GM21423 (cell line): ENCODE results near the gene PIGN.

ENCODE experiments used
- ATAC-seq: cut with Tn5 transposase; IDR thresholded peaks from one replicate; pipeline ENCODE4 v1.9.1; 2021; ENCODE audit warnings: mild to moderate bottlenecking, moderate library complexity; ENCODE audit not compliant: unreplicated experiment

The PIGN gene

DNA sequence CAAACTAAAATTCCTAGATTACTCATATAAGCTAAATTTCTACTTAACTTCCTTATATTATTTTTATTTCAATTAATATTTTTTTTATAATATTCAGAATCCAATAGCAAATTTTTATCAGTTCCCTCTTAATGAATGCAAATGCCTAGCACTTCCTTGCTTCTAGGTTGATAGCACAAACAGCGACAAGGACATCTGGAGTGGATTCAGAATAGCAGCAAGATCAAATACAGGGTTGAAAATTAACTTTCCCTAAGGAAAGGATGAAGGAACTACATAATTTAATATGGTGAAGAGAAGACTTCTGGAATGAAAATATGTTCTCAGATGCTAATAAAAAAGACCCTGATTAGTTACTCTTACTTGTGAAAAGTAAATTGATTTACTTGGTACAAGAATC, 64.5 kb downstream of the PIGN start:
- no peak for ATAC-seq

DNA sequence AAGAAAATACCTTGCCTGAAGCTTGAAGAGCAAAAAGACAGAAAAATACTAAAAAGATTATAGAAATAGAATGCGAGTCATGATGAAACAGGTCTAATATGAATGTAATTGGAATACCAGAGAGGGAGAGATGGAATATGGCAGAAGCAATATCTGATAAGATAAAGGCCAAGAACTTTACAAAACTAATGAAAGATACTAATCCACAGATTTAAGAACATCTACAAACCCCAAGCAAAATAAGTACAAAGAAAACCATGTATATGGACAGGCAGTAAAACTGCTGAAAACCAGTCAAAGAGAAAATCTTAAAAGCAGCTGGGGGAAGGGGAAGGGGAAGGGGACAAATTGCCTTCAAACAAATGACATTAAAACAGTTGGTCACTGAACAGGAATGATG, 67.0 kb downstream of the PIGN start:
- no peak for ATAC-seq

DNA sequence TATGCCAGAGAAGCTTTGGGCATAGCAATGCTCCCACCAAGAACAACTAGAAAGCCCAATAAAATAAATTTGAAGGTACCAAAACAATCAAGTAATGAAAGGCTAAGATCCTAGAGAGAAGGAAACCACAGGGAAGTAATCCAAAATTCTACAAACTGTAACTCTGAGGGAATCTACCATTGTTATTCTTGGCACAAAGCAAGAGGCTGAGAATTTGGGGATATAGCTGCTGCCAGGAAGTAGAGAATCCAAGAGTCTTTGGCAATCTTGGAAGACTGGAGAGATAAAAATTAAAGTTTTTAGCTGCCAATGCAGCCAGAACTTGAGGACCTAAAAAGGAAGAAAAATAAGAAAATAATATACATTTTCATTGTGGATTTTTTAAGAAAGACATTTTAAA, 68.5 kb downstream of the PIGN start:
- ATAC-seq, result no peak

DNA sequence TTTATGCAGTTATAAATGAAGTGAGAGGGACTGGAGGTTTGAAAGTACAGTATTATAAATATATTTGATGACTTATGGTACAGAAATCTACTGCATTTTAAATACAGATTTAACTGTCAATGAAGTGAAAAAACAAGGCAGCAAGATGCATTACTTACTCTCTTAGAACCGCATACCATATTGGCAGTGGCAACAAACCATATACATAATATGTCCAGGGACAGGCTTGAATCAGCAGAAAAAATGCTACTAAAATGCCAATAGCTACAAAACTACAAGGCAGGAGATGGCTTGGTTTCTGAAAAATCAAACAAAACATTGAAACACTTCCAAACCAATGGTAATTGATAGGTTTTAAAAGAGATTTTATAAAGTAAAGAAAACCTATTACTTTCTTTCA, 77.2 kb downstream of the PIGN start:
- ATAC-seq, result no peak

DNA sequence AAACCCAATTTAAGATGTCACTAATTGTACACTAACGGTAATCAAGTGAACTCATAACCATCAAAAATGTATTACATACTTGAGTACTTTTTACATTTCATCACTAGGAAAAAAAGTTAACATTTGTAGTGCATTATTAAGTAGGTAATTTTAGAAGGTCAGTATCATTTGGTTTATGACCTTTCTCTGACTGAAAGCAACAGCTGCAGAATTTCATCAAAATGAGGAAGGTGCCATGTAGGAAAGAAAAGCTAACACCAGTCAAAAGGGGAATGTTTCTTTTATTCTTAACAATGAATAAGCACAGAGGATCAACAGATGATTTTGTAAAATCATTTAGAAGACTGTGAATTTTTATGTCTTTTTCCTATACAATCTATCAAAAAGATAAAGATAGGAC, 79.0 kb downstream of the PIGN start:
- ATAC-seq, result no peak

DNA sequence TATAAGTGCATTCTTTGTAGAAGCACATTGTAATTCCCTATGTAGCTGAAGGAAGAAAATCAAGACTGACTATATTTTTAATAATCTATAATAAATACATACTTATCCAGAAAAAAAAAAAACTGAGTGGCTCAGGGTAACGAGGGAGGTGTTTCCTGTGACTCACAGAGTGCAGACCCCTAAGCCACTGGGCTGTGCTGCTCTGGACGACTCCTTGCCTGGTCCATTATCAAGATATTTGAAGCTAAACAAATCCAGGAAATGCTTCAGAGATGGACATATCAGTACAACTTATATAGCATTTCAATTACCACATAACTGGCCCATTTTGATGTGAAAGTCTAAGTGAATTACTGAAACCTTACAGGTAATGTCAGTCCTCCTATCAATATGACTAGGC, 80.6 kb downstream of the PIGN start:
- ATAC-seq, result no peak

DNA sequence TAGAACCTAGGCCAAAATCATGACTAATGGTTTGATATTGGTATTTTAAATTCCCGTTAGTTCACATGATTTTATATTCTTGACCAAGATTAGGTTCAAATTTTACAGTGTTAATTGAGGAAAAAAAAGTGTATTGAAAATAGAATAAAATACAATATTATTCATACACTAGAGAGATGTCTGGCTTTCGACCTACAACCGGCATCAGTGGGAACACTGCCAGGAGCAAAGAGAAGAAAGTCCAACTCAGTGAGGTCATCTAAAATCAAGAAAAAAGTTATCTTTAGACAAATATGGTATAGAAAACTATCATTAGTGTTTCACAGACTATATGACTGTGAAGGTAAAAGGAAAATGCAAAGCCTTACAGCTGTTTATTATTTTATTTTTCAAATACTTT, 81.5 kb downstream of the PIGN start:
- no peak for ATAC-seq

DNA sequence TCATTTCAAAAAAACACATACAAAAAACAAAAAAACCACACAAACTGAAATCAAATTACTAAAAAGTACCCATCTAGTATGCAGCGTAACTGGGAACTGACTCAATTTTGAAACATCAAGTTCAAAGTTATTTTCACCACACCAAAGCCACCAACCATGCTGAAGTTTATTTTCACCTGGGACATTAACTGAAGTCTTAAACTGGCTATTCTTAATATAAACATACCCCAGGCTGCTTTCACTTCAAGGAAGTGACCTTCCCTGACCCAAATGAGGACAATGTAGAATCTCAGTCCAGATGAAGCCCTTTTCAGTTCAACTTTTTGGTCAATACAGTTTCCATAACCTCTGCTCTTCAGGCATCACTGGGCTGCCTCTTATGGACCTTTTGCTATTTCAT, 84.6 kb downstream of the PIGN start:
- ATAC-seq, result peak; percentile 65

DNA sequence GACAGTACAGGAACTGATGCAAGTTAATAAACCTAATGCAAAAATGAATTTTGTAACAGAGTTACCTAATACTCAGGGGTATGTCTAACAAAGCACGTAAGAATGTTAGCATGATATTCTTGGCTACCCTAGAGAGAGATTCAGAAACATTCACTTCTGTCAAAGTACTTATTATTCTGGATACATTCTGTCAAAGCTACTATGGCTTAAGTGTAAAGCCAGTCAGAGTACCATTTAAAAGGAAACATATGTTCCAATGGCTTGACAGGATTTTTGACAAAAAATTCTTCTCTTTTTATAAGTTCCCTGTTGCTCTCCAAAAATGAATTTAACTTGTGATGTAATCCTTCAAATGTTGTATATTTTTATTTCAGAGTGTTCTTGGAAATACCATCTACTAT, 85.5 kb downstream of the PIGN start:
- no peak for ATAC-seq

DNA sequence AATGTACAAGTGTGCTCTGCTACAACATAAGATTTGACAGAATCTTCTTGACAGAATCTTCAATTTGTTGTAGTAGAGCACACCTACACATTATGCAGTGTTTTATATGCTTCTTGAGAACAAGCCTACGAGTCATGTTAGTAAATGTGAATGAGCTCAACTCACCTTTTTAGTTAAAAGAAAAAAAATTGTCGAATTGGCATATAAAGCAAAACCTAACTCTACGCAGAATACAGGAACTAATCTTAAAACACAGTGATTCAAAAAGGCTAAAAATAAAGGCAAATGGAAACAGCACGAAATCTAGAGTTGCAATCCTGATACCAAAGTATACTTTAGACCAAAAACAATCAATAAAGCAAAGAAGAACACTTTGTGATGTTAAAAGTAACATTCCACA, 87.9 kb downstream of the PIGN start:
- no peak for ATAC-seq

DNA sequence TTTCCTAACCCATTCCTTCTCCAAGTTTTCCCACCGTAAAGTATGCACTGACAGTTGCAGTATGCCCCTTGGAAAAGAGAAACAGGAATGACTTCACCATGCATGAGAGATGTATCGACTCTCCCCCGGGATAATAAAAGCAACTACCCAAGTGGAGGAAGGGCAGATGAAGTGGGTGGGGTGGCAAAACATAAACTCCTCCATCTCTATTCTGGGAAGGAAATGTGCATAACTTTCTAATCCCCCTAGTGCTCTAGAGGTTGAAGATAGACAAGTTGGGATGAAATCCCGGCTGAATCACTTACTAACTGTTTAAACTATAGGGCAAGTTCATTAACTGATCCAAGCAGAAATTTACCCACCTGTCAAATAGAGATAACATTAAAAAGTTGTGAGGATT, 89.2 kb downstream of the PIGN start:
- ATAC-seq, result no peak

DNA sequence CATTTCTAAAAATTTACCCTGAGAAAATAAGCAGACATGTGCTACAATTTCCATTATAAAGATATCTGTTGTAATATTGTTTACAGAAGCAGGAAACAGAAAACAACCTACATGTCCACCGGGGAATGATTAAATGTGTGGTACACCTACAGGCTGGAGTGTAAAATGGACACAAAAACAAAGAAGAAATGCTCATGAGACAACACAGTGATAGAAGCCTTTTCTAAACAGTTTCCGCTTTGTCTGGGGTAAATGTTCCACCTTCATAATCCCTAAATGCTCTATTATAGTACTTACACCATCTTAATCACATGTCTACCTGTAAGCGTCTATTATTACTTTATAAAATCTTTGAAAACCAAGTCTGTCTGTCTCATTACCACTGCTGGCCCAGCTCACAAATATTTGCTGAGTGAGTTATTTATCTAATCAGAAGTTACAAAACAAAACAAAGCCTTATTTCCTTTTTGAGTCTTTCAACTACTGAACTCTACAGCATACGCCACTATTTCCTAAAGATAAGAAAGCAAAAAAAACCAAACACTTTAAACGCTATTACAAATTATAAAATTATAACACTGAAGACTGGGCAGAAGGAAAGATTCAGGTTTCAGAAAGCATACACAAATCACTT, 95.3 kb downstream of the PIGN start:
- no peak for ATAC-seq

DNA sequence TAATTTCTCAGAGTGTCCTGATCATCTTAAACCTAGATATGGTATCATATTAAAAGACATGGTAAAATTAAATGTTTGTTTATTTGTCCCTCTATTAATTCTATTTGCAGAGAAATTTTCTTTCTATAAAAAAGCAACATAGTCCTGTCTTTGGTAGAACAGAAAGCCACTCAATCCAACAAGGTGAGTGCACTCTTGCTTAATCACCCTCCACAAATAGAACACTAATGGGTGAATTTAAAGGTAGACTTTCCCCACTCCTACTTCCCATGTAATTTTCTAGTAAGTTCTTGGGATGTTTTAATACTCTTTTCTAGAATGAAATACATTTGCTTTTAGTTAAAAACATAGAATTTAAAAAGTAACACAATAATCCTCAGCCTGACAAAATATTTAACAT, 97.7 kb downstream of the PIGN start:
- no peak for ATAC-seq

DNA sequence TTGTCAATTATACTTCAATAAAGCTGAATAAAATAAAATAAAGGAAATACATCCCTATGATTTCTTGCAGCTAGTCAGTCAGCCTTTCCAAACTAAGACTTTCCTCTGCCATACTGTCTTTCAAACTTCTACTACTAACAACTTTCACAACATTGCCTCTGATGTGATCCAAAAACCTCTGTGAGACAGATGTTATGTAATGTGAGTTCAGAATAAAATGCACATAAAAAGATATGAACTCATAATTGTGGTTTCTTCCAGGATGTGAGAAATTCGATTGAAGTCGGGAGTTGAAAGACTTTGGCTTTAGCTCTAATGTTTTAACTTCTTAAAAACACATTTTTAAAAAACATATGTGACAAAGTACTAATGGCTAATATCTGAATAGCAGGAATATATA, 98.7 kb downstream of the PIGN start:
- no peak for ATAC-seq

DNA sequence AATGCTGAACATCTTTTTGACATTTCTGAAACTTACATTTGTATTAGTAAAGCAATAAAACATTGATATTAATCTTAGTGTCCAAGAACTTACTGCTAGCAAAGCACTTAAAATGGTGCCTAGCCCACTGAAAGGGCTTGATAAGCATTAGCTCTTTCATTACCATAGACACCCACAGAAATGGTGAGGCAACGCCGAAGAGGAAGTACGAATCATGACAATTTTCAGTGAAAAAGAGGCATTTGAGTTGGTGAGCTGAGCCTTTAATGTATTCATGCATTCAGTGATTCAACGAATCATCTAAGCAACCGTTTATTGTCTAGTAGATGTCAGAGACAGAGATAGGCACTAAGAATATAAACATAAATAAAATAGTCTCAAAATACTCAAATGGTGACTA, 101.1 kb downstream of the PIGN start:
- no peak for ATAC-seq

DNA sequence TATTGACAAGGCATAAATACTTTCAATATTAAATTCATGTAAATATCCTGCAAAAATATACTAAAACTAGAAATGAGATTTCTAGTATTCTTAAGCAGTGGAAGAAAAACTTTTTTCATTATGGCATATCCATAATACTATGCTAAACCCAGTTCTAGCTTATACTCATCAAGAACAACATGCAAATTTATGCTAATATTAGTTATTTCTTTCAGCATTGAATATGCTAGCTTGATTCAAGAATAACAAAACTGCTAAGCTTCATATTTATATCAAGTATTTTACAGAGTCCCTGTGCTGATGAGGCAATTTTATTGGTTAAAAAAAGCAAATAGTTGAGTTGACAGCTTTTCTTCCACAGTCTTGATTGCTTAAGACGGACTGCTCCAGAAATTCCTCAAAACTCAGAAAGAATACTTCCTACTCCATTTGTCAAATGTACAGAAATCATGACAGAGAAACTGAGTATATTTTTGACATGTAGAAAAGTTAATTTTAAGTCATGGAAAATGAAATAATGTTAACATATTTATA, 105.0 kb downstream of the PIGN start:
- ATAC-seq, result no peak

DNA sequence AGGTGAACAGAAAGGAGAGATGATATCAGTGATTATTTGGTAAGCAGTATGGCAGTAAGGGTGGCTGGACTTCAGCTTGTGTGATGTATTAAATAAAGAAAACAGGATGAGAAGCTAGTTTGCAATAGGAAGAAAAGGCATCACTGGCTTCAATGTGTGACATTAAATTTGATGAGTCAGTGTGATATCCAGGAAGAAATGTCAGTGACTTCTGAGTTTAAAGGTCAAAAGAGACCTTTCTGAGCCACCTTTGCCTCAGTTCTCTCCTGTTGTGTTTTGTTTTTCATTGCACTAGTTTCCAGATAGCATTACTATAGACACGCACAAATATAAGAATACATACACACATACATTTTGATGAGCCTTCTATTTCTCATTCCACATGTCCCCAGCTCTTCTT, 105.6 kb downstream of the PIGN start:
- ATAC-seq, result no peak

DNA sequence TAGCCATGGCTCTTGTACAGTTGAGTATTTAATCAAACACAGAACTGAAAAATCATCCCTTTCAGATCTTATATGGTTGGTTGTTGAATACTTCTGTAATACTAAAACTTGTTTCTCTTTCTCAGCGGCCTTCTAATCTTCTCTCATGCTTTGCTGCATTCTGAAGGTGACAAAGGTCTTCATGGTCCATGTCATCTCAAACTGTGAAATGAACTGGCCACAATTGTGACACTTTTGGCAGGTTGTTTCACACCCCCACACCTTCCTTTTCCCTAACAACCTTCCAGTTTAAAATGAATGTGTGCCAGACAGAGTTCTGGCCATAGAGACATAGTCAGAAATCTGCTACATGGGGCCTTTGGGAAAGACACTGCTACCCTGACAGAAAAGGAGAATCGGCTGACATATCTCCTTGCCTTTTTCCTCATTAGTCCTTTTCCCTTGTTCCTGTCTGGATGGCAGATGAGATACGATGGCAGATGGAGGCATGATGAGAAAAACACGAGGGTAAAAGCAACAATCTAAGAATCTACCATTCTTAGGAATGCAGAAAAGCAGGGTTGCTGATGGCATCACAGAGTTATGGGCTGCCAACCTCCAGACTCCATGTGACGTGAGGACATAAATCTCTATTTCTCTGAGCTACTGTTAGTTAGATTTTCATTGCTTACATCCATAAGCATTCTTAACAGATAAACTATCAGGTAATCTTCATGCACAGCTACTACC, 106.5 kb downstream of the PIGN start:
- ATAC-seq, result no peak

DNA sequence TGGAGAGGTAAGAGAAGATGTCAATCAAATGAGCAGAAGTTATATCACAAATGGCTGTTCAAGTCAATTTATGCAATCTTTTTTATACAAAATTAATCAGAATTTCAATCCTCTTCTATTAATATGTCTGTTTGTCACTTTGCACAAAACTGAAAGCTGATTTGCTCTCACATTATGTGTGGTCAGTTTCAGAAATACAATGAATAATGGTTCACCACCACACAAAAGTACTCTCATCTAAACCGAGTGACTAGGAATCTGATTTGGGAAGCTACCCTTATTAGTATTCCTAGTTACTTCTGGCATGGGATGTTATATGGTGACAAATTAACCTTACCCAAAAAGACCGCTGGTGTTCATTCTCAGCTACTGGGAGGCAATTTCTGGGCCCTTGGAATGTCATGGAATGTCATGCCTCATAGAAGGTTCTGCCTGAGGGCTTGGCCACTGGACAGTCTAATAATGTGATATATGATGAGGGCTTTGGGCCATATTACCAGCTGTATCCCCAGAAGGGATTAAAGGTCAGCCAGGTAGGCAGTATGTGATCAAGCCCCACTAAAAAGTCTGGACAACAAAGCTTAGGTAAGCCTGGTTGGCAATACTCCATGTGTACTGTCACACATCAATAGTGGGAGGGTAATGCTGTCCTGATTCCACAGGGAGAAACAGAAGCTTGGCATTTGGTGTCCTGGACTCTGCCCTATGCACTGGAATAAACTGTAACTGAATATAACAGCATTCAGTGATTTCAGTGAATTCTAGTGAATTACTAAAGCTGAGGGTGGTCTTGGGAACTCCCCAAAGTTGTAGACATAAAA, 113.2 kb downstream of the PIGN start:
- no peak for ATAC-seq

DNA sequence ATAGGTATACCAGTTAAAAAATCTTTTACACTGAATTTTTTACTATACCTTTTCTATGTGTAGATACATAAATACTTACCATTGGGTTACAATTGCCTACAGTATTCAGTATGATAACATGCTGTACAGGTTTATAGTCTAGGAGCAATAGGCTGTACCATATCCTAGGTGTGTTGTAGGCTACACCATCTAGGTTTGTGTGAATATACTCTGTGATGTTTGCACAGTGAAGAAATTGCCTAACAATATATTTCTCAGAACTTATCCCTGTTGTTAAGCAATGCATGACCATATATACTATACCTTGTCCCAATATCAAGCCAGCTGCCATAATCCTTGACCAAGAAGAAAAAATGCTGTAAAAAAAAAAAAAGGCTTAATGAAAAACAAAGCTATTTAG, 114.5 kb downstream of the PIGN start:
- ATAC-seq, result no peak

DNA sequence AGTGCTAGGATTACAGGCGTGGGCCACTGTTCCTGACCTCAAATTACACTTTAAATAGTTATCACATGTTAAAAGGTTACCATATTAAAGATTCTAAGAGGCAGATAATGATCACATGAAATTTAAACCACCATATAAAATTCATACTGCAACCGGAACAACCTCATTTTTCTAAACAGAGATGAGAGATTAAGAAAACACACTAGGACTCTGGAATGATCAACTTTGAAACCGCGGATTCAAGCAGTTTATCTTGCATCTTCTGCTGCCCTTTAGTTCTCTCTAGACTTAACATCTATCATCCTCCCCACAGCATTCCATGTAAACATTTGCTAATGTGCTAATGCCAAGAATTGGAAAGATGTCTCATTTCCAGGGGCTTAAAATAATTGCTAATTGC, 115.8 kb downstream of the PIGN start:
- no peak for ATAC-seq

DNA sequence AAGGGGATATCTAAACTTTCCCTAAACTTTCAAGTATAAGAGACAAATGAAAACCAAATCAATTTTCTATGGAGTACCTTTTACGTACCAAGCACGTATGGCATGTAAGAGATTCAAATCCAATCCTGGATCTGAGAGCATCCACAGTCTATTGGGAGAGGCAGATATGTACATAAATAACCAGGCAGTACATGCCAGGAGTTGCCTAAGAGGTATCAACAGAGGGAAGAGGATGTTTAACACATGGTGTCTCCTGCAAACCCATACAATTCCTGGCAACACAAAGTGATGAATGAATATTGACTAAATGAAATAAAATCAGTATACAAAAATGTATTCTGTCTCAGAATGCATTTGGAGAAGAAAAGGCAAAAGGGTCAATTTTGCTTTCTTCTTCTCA, 116.6 kb downstream of the PIGN start:
- no peak for ATAC-seq
